ENCODE results near the gene GPD1. TPM values are rescaled to one million over a fixed set of nuclear protein-coding genes. Genes with fewer than 3 reads are reported as not detected.

Gene GPD1
- total and polyA plus RNA-seq, 10 of the 15 experiments (the other 5 are each of a cell fraction or from before 2014, with no cell fraction given) = 0.04 to 0.61 (median 0.26) TPM; not detected in 1

DNA sequence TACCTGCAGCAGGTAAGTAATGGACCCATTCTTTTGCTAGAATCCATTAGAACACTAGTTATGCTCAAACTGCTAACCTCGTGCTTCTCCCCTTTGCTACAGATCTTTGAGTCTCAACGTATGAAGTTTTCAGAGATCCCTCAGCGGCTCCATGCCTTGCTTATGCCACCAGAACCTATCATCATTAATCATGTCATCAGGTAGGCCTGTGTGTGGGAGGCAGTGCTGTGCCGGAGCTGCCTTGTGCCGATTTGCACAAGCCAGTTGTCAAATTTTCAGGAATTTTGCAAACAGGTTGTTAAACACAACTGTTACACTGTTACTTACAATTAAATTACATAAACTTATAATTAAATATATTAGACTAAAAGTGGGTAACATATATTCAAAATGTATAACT is 13.4 kb upstream of the GPD1 start (continued):
- TF ChIP-seq EZH2 (IDR thresholded peaks at IDR 0.05; ENCODE audit: borderline replicate concordance, control insufficient read depth, low read depth, low read length) (no peak), ZBTB11 (CRISPR knock-in tag; IDR thresholded peaks at IDR 0.05) (no peak)

DNA sequence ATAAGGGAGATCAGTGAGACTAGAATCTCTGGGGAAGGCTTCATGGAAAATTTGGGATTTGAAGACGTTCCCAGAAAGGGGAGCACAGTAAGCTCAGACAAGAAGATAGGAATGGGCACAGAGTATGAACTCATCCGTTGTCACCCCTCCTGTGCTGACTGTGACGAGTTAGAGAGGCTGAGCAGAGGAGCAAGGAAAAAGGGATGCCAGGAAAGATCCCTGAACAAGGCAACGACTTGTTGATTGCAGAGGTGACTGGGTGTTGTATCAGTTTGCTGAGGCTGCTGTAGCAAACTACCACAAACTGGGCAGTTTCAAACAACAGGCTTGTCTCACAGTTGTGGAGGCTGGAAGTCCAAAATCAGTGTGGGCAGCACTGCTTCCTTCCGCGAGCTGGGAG is 5.9 kb upstream of the GPD1 start:
- Histone ChIP-seq H3K9me3 (replicated peaks; ENCODE audit: control insufficient read depth, insufficient read depth, low read length) (no peaks in the 10 kb centered on the region), H3K4me1 (ENCODE audit: control insufficient read depth, insufficient read depth, low read length) (no peaks in the 10 kb centered on the region), H4K20me1 (ENCODE audit: control insufficient read depth, insufficient read depth) (no peaks in the 10 kb centered on the region), H3K36me3 (ENCODE audit: control insufficient read depth in 2 of 2, insufficient read depth in 2 of 2, low read length in 1 of 2) (peaks cover 28 to 39% of the 10 kb centered on the region in 2 experiments), H2AFZ (ENCODE audit: control insufficient read depth, low read depth, low read length) (no peak overlapping the region), H3K27me3 (replicated peaks in 1 of 2; ENCODE audit: control insufficient read depth in 2 of 2, insufficient read depth in 2 of 2, low read length in 1 of 2) (no peaks in the 10 kb centered on the region), H3K9ac (ENCODE audit: control insufficient read depth, insufficient read depth, low read length) (no peak overlapping the region), H3K79me2 (ENCODE audit: control insufficient read depth, insufficient read depth, low read length) (no peaks in the 10 kb centered on the region), H3K4me2 (ENCODE audit: control insufficient read depth, insufficient read depth) (no peak overlapping the region), H3K4me3 (no peak overlapping the region), H3K27ac (ENCODE audit: control insufficient read depth, insufficient read depth) (no peak overlapping the region)
- no TSS peak for BruUV-seq (replicated peaks)
- DNase-seq (ENCODE audit: low read depth, low spot score) (no peak), ATAC-seq (no peak), FAIRE-seq (no peak)
- SMC1A ChIA-PET (ENCODE audit: uncharacterized antibody, unreplicated experiment) = no interaction called here
- no peak for TF ChIP-seq RELA (IDR thresholded peaks at IDR 0.05; ENCODE audit: borderline replicate concordance, partially characterized antibody)
- TF ChIP-seq, protein P1, sequence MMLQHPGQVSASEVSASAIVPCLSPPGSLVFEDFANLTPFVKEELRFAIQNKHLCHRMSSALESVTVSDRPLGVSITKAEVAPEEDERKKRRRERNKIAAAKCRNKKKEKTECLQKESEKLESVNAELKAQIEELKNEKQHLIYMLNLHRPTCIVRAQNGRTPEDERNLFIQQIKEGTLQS (IDR thresholded peaks at IDR 0.05; ENCODE audit: borderline replicate concordance, extremely low read depth, low read depth, low read length) = no peak
- TF ChIP-seq MTA2 (IDR thresholded peaks at IDR 0.05; ENCODE audit: low read depth) = no peak
- TF ChIP-seq E2F4 (IDR thresholded peaks at IDR 0.05; ENCODE audit: low read depth, low read length) = no peak
- no peak for TF ChIP-seq YY1 (IDR thresholded peaks at IDR 0.05; ENCODE audit: low read depth, low read length)
- TF ChIP-seq CREB1 (IDR thresholded peaks at IDR 0.05; ENCODE audit: low read depth) = no peak
- TF ChIP-seq, protein P2, sequence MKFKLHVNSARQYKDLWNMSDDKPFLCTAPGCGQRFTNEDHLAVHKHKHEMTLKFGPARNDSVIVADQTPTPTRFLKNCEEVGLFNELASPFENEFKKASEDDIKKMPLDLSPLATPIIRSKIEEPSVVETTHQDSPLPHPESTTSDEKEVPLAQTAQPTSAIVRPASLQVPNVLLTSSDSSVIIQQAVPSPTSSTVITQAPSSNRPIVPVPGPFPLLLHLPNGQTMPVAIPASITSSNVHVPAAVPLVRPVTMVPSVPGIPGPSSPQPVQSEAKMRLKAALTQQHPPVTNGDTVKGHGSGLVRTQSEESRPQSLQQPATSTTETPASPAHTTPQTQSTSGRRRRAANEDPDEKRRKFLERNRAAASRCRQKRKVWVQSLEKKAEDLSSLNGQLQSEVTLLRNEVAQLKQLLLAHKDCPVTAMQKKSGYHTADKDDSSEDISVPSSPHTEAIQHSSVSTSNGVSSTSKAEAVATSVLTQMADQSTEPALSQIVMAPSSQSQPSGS (IDR thresholded peaks at IDR 0.05; ENCODE audit: low read length) = no peak
- no peak for TF ChIP-seq ZNF207 (IDR thresholded peaks at IDR 0.05; ENCODE audit: borderline replicate concordance)
- TF ChIP-seq RCOR1 (conservative IDR thresholded peaks at IDR 0.05; ENCODE audit: low read depth, low read length) = no peak
- TF ChIP-seq SREBF1 (IDR thresholded peaks at IDR 0.05; ENCODE audit: low read length) = no peak
- no peak for TF ChIP-seq TCF3 (IDR thresholded peaks at IDR 0.05; ENCODE audit: borderline replicate concordance, insufficient read depth, low read depth, low read length)
- no peak for TF ChIP-seq SMAD1 (IDR thresholded peaks at IDR 0.05; ENCODE audit: low read depth, partially characterized antibody)
- no peak for TF ChIP-seq BACH1 (IDR thresholded peaks at IDR 0.05; ENCODE audit: borderline replicate concordance)
- RAD21 ChIA-PET (ENCODE audit: unreplicated experiment) = no interaction called here
- POLR2A ChIA-PET = interaction anchor here (1.3 kb wide), 1 partner anchor 12 kb away, joined by 3 read pairs; no protein-coding TSS in a partner anchor
- 92% methylated on average over 6 of the region's 6 CpGs for WGBS (ENCODE audit: insufficient coverage, insufficient replicate concordance, low lambda C conversion rate, missing lambda C conversion rate)
- CTCF ChIA-PET = interaction anchor here (1.6 to 6.5 kb wide), 2 partner anchors 9 to 13 kb away, joined by 4 to 35 read pairs; partner anchors contain the start of gene COX14
- in situ Hi-C loops (cut with MboI) (no loop called here), intact Hi-C loops (cut with micrococcal nuclease; ENCODE audit: unreplicated experiment) (no loop called here)

Measured in GM12878 (cell line).